ENCODE results near the gene TSHR.

The TSHR gene

DNA sequence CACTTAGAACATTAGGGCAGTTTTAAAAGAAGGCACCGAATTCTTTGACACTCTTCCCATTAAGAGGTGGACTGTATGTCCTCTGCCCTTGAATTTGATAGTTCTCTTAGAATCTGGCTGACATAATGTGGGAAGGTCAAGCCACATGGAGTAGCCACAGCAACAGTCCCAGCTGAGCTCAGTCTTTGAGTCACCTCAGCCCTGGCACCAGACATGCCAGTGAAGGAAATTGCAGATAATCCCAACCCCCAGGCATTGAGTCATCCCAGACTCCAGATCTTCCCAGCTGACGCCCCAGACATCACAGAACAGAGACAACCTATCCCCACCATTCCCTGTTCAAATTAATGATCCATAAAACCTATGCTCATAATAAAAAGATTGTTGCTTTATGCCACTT lies 181.9 kb downstream of the TSHR start:
- no peak for DNase-seq (ENCODE audit: low read depth)

DNA sequence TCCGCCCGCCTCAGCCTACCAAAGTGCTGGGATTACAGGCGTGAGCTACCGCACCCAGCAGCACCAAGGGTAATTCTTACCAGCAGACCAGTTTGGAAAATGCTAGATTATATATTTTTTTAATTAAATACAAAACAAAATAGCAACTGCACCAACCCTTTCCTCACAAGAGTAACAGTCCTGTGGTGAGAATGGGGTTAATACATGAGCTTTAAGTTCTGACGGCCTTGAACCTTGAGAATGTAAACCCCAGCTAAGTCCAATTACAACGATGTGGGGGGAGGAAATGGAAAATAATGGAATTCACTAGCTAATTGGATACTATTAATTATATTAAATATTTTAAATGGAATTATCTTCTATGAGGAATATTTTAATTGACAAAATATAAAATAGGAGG lies 183.0 kb downstream of the TSHR start:
- DNase-seq (ENCODE audit: low read depth), result no peak

GRCh38 chr14:81141426-81141825 lies 186.0 kb downstream of the TSHR start:
- no peak for DNase-seq (ENCODE audit: low read depth)

DNA sequence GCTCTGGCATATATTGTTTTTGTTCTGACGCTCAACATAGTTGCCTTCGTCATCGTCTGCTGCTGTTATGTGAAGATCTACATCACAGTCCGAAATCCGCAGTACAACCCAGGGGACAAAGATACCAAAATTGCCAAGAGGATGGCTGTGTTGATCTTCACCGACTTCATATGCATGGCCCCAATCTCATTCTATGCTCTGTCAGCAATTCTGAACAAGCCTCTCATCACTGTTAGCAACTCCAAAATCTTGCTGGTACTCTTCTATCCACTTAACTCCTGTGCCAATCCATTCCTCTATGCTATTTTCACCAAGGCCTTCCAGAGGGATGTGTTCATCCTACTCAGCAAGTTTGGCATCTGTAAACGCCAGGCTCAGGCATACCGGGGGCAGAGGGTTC lies 188.4 kb downstream of the TSHR start:
- no peak for DNase-seq (ENCODE audit: low read depth)

- DNase-seq (ENCODE audit: low read depth), result no peak
These were observed 189.6 kb downstream of the TSHR start for GRCh38 chr14:81144824-81145603.

- no peak for DNase-seq (ENCODE audit: low read depth)
These were observed 191.9 kb downstream of the TSHR start for GRCh38 chr14:81147140-81147897.

GRCh38 chr14:81148635-81149034 lies 193.2 kb downstream of the TSHR start:
- DNase-seq (ENCODE audit: low read depth), result no peak

GRCh38 chr14:81153187-81153586 lies 197.8 kb downstream of the TSHR start:
- DNase-seq (ENCODE audit: low read depth), result no peak

- DNase-seq (ENCODE audit: low read depth), result no peak
These were observed 202.0 kb downstream of the TSHR start for GRCh38 chr14:81157431-81157830.

GRCh38 chr14:81161088-81161487 lies 205.7 kb downstream of the TSHR start:
- DNase-seq (ENCODE audit: low read depth), result no peak

DNA sequence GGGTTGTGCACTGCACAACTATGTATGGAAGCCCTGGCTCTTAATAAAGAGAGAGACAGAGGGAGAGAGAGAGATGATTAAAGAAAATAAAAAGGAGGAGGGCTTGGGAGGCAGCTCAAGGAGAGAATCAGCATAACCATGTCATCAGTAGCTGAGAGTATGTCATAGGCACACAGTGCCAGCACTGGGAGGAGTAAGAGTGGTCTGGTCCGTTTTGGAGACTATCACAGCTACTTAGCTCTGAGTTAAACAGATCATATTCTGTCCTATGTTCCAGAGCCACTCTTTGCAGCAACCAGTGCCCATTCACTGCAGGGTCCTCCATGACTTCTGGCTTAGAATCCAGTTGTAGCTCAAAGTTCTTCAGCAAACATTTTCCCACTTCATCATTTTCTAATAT lies 206.3 kb downstream of the TSHR start:
- DNase-seq (ENCODE audit: low read depth), result no peak

- DNase-seq (ENCODE audit: low read depth), result no peak
These were observed 207.5 kb downstream of the TSHR start for GRCh38 chr14:81162941-81163340.

DNA sequence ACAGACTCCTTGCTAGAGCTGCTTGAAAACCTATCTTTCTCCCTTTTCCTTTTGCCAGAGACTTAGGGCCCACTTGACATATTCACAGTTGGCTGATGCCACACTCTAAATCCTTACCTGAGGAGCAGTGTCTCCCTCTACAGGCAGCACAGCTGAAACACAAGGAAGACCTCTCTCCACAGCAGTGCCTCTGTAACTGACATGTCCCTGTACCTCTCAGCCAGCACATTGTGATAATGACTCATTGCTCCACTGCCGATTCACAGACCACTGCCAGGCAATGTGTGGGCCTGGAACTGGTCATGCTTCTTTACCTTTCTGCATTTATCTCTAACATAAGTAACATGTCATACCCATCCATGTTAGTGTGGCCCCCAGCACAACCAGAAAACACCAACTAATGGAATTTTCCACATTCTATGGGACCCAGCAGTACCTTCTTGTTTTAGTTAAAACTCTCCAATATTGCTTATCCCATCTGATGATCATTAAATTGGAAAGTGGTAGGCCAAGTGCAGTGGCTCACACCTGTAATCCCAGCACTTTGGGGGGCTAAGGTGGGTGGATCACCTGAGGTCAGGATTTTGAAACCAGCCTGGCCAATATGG lies 208.8 kb downstream of the TSHR start:
- DNase-seq (ENCODE audit: low read depth), result no peak

DNA sequence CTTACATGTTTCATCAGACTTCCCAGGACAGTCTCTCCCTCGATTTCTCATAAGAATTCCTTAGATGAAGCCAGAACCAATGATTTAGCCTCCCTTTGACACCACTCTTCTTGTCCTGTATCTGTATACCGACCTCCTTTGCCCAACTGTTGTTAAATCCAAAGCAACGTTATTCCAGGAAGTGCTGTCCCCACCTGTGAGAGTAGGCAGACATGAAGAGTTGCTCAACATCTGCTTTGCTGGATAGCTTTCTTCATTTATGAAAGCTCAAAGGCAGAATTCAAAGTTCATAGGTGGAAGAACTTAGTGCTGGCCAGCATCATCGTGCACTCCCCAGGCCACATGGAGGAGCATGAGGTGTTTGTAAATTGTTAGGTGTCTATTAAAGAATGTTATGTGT lies 209.8 kb downstream of the TSHR start:
- no peak for DNase-seq (ENCODE audit: low read depth)

- DNase-seq (ENCODE audit: low read depth), result no peak
These were observed 210.7 kb downstream of the TSHR start for GRCh38 chr14:81166121-81166520.

- no peak for DNase-seq (ENCODE audit: low read depth)
These were observed 213.8 kb downstream of the TSHR start for GRCh38 chr14:81169267-81169666.

- no peak for DNase-seq (ENCODE audit: low read depth)
These were observed 214.3 kb downstream of the TSHR start for GRCh38 chr14:81169711-81170103.

DNA sequence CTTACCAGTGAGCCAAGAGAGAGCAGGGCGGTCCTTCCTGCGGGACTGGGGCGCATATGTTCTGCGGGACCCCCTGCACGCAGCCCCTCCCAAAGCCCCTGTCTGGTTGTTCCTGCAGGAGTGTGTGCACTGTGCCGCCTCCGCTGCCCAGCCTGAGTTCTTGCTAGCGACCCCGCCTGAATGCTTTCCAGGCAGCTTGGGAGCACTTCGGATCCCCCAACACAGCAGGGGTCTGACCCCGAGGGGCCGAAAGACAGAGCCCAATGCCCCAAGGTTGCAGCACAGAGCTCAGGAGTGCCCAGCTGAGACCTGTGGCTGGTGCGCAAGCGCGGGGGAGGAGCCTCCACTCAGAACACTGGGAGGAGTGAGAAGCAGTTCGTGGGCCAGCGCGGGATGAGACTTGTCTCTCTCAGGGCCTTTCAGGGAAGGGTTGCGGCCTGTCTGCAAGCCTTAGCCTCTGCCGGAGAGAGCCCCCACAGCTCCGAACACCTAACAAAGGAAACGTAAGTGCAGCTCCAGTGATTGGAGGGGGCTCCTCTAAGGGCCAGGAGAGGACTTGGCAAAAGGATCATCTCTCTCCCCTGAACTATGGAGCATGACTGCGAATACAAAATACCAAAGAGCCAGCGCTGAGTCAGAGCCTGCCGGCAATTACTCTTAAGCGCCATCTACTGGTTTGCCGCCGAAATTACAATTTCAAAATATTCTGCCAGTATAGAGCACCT lies 214.8 kb downstream of the TSHR start:
- peak; percentile 70 for DNase-seq (ENCODE audit: low read depth)

GRCh38 chr14:81170829-81171195 lies 215.4 kb downstream of the TSHR start:
- DNase-seq (ENCODE audit: low read depth), result no peak

DNA sequence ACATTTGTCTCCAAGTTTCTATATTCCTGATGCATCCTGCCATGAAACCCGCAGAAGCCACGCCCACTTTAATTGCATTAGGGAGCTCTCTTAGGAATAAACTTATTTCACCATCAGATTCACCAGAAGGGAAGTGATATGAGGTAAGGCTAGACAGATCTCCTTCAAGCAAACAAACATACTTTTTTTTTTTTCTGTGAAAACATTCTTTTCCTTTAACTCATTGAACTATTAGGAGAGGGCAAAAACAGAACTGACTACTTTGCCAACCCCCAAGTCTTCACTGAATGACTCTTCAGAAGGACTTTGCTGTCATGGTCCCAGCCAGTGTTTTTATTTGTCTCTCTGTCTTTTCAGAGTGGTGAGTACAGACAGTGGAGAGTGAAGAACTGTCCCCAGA lies 216.9 kb downstream of the TSHR start:
- no peak for DNase-seq (ENCODE audit: low read depth)

GRCh38 chr14:81172881-81173280 lies 217.5 kb downstream of the TSHR start:
- no peak for DNase-seq (ENCODE audit: low read depth)

DNA sequence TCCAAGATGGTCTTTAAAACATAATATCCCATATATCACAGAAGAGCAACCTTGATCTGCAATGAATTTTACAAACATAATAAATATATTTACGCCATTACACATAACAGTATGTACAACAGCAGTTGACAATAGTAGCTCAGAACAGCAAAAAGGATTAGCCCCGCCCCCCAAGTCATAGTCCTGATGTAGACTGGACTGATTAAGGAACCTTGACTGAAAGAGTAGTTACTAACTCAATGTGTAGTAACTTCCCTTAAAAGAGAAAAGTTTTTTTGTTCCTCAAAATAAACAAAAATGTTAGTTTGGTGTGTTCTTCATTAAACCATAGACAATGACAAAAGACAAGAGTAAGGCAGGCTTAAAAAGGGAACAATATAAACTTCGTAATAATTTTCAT lies 220.8 kb downstream of the TSHR start:
- DNase-seq (ENCODE audit: low read depth), result no peak

DNA sequence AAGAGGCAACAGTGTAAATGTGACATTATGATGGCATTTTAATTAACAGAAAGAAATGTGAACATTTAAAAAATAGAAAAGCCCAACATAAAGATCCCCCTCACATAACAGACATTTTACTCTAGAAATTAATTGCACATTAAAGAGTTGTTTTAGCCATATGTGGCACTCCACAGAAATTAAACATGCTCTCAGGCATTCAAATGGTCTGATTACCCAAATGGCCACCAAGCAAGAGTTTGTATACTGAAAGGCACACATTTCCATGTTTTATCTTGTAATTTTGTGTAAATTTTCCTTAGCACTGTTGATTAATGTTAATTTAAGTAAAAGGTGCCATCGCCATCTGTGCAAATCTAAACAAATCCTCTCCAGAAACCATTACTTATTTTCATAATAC lies 221.8 kb downstream of the TSHR start:
- DNase-seq (ENCODE audit: low read depth), result no peak
